NAMALWA (cell line): Measurements from ENCODE around the gene FBXO31.

Experiments
- DNase-seq: peaks from one replicate; pipeline ENCODE4 v3.0.0-alpha.2; 2015; ENCODE audit warnings: low spot score

FBXO31 gene

GRCh38 chr16:87327798-87328495, 55.6 kb downstream of the FBXO31 start:
- DNase-seq = no peak

- no peak for DNase-seq
These were observed 57.4 kb downstream of the FBXO31 start for GRCh38 chr16:87326151-87326571.

GRCh38 chr16:87325423-87325858, 58.1 kb downstream of the FBXO31 start:
- DNase-seq = no peak

GRCh38 chr16:87324411-87325275, 58.9 kb downstream of the FBXO31 start:
- peak; percentile 62 for DNase-seq

GRCh38 chr16:87323727-87324410, 59.7 kb downstream of the FBXO31 start:
- no peak for DNase-seq

- no peak for DNase-seq
These were observed 60.5 kb downstream of the FBXO31 start for GRCh38 chr16:87322833-87323726.

- DNase-seq = no peak
These were observed 61.2 kb downstream of the FBXO31 start for GRCh38 chr16:87322360-87322759.

- DNase-seq = no peak
These were observed 62.1 kb downstream of the FBXO31 start for GRCh38 chr16:87321336-87322107.

GRCh38 chr16:87320510-87321227, 62.9 kb downstream of the FBXO31 start:
- DNase-seq = no peak

GRCh38 chr16:87319997-87320491, 63.5 kb downstream of the FBXO31 start:
- no peak for DNase-seq

GRCh38 chr16:87319011-87319410, 64.6 kb downstream of the FBXO31 start:
- no peak for DNase-seq

- DNase-seq = peak; percentile 61
These were observed 65.6 kb downstream of the FBXO31 start for GRCh38 chr16:87317750-87318644.

GRCh38 chr16:87316923-87317749, 66.4 kb downstream of the FBXO31 start, which contains the start of gene C16orf95:
Gene C16orf95 (minus strand): TSS chr16:87317392. CDS start chr16:87317242, 150 bp downstream.
- peak; percentile 96 for DNase-seq

- DNase-seq = no peak
These were observed 67.1 kb downstream of the FBXO31 start for GRCh38 chr16:87316450-87316922.

GRCh38 chr16:87314990-87315420, 68.6 kb downstream of the FBXO31 start:
- DNase-seq = no peak

GRCh38 chr16:87312008-87312407, 71.6 kb downstream of the FBXO31 start:
- no peak for DNase-seq

- no peak for DNase-seq
These were observed 72.2 kb downstream of the FBXO31 start for GRCh38 chr16:87311387-87311786.

GRCh38 chr16:87310610-87311009, 73.0 kb downstream of the FBXO31 start:
- DNase-seq = no peak
